SK-N-SH (cell line): ENCODE measurements around the gene PCNX1. TPM values are rescaled to one million over a fixed set of nuclear protein-coding genes. Genes with fewer than 3 reads are reported as not detected.
A peak's percentile ranks its signal among the peaks of the same experiment; 100 is the strongest.

Experiments used
- CTCF ChIA-PET: fragments of 300-600, 350-600 bp; formaldehyde crosslinking; extraction: SDS; loops from one replicate; lab custom pipeline; 2021; lab: Yijun Ruan, JAX
- POLR2A ChIA-PET: fragments of 350-600 bp; sonication (Branson Sonifier 250); formaldehyde crosslinking; extraction: SDS; loops from one replicate; lab custom pipeline; 2020; ENCODE audit warnings: antibody characterized with exemption, inconsistent platforms; lab: Yijun Ruan, JAX
- DNase-seq: peaks from one replicate; pipeline ENCODE4 v3.0.0; 2012
- H2AFZ ChIP-seq: fragments of 200-600 bp; sonication (generic); 2 replicates; pipeline ENCODE4 v1.8.1; 2016; ENCODE audit warnings: antibody characterized with exemption, mild to moderate bottlenecking, low read depth
- H3F3A ChIP-seq: fragments of 200-600 bp; sonication (generic); replicated peaks from 2 replicates; pipeline ENCODE3; 2016; ENCODE audit warnings: antibody characterized with exemption, mild to moderate bottlenecking; ENCODE audit not compliant: insufficient read depth
- H3K27ac ChIP-seq, 2 experiments: fragments of 200-500 bp in 1 of 2; fragments of 200-600 bp in 1 of 2; sonication (Bioruptor generic) in 1 of 2; sonication (generic), shearing (Covaris generic) in 1 of 2; 2 replicates each; pipeline versions ENCODE4 v1.5.1 to v1.6.1; 2014 to 2016; ENCODE audit warnings: low read depth in 2 of 2, inconsistent platforms in 1 of 2, low read length in 1 of 2, mild to moderate bottlenecking in 1 of 2, mixed read lengths in 1 of 2
- H3K27me3 ChIP-seq: fragments of 200-600 bp; sonication (generic), shearing (Covaris generic); 2 replicates; pipeline ENCODE4 v1.6.1; 2016; ENCODE audit warnings: mixed run types; ENCODE audit not compliant: insufficient read depth
- H3K36me3 ChIP-seq, 2 experiments: fragments of 200-500 bp in 1 of 2; fragments of 200-600 bp in 1 of 2; sonication (Bioruptor generic) in 1 of 2; sonication (generic) in 1 of 2; replicated peaks in 1 of 2; 2 replicates each; pipeline versions ENCODE3 to v1.5.1; 2014 to 2016; ENCODE audit warnings: low read length in 1 of 2, mild to moderate bottlenecking in 1 of 2; ENCODE audit not compliant: insufficient read depth in 2 of 2, control insufficient read depth in 1 of 2
- H3K4me1 ChIP-seq, 2 experiments: fragments of 200-500 bp in 1 of 2; fragments of 200-600 bp in 1 of 2; sonication (Bioruptor generic) in 1 of 2; sonication (generic), shearing (Covaris generic) in 1 of 2; 2 replicates each; pipeline versions ENCODE4 v1.5.1 to v1.6.1; 2014 to 2016; ENCODE audit warnings: low read depth in 1 of 2, low read length in 1 of 2, mixed run types in 1 of 2; ENCODE audit not compliant: insufficient read depth in 2 of 2, control insufficient read depth in 1 of 2
- H3K4me2 ChIP-seq: fragments of 200-600 bp; sonication (generic), shearing (Covaris generic); 2 replicates; pipeline ENCODE4 v1.6.1; 2017; ENCODE audit warnings: mixed run types
- H3K4me3 ChIP-seq, 2 experiments: fragments of 200-500 bp in 1 of 2; fragments of 200-600 bp in 1 of 2; sonication (Bioruptor generic) in 1 of 2; sonication (generic), shearing (Covaris generic) in 1 of 2; 2 replicates each; pipeline versions ENCODE4 v1.5.1 to v1.8.1; 2014 to 2016; ENCODE audit warnings: low read depth in 2 of 2, inconsistent platforms in 1 of 2, low read length in 1 of 2, mild to moderate bottlenecking in 1 of 2, mixed read lengths in 1 of 2, moderate library complexity in 1 of 2
- H3K79me2 ChIP-seq: fragments of 200-600 bp; sonication (generic); 2 replicates; pipeline ENCODE4 v1.8.1; 2017; ENCODE audit warnings: mild to moderate bottlenecking; ENCODE audit not compliant: insufficient read depth
- H3K9ac ChIP-seq: fragments of 200-600 bp; sonication (generic); 2 replicates; pipeline ENCODE4 v1.6.1; 2017; ENCODE audit warnings: mixed run types
- H3K9me2 ChIP-seq: fragments of 200-600 bp; sonication (generic); 2 replicates; pipeline ENCODE4 v1.6.1; 2017; ENCODE audit warnings: mixed run types
- H3K9me3 ChIP-seq: fragments of 200-600 bp; sonication (generic); 2 replicates; pipeline ENCODE4 v1.6.1; 2017; ENCODE audit warnings: mixed run types, mild to moderate bottlenecking, moderate library complexity
- H4K20me1 ChIP-seq: fragments of 200-600 bp; sonication (generic); 2 replicates; pipeline ENCODE4 v1.6.1; 2017; ENCODE audit warnings: mild to moderate bottlenecking, mixed run types; ENCODE audit not compliant: insufficient read depth
- EP300 ChIP-seq, 2 experiments: IDR thresholded peaks; 2 replicates each; pipeline versions ENCODE4 v1.4.0 to v1.6.1; 2012; ENCODE audit warnings: borderline replicate concordance in 1 of 2, low read depth in 1 of 2, low read length in 1 of 2
- EZH2phosphoT487 ChIP-seq: fragments of 200-600 bp; sonication (generic); IDR thresholded peaks from 2 replicates; pipeline ENCODE4 v1.6.1; 2017; ENCODE audit warnings: low read depth, mixed run types, mild to moderate bottlenecking, antibody characterized with exemption, moderate library complexity, borderline replicate concordance
- FOSL2 ChIP-seq: IDR thresholded peaks from 2 replicates; pipeline ENCODE4 v1.4.0; 2012; ENCODE audit warnings: low read depth, mild to moderate bottlenecking, moderate library complexity, borderline replicate concordance
- FOXM1 ChIP-seq: IDR thresholded peaks from 2 replicates; pipeline ENCODE4 v1.4.0; 2012; ENCODE audit warnings: low read depth, mild to moderate bottlenecking
- GABPA ChIP-seq: IDR thresholded peaks from 2 replicates; pipeline ENCODE4 v1.4.0; 2012; ENCODE audit warnings: low read depth, mild to moderate bottlenecking
- IRF3 ChIP-seq: fragments of 150-350 bp; IDR thresholded peaks from 2 replicates; pipeline ENCODE4 v1.6.1; 2016; ENCODE audit warnings: mild to moderate bottlenecking, low read depth, low read length
- MAX ChIP-seq: IDR thresholded peaks from 2 replicates; pipeline ENCODE4 v1.4.0; 2012; ENCODE audit warnings: low read depth
- MEF2A ChIP-seq: IDR thresholded peaks from 2 replicates; pipeline ENCODE4 v1.4.0; 2012; ENCODE audit warnings: low read depth, borderline replicate concordance
- NFIC ChIP-seq: IDR thresholded peaks from 2 replicates; pipeline ENCODE4 v1.4.0; 2012; ENCODE audit warnings: borderline replicate concordance
- NRF1 ChIP-seq: IDR thresholded peaks from 2 replicates; pipeline ENCODE4 v1.6.1; 2012; ENCODE audit warnings: low read depth, mild to moderate bottlenecking, low read length
- PBX3 ChIP-seq: IDR thresholded peaks from 2 replicates; pipeline ENCODE4; 2012
- POLR2AphosphoS5 ChIP-seq: IDR thresholded peaks from 2 replicates; pipeline ENCODE4 v1.6.1; 2012; ENCODE audit warnings: low read depth, low read length
- RAD21 ChIP-seq: IDR thresholded peaks from 2 replicates; pipeline ENCODE4 v1.6.1; 2012; ENCODE audit warnings: mild to moderate bottlenecking, low read length
- REST ChIP-seq: IDR thresholded peaks from 2 replicates; pipeline ENCODE4 v1.6.1; 2012; ENCODE audit warnings: mild to moderate bottlenecking, low read depth, low read length, moderate library complexity
- RFX5 ChIP-seq: IDR thresholded peaks from 2 replicates; pipeline ENCODE4 v1.6.1; 2012; ENCODE audit warnings: mild to moderate bottlenecking, improper control_type of control experiment, low read length
- RXRA ChIP-seq: IDR thresholded peaks from 2 replicates; pipeline ENCODE4 v1.4.0; 2012; ENCODE audit warnings: low read depth, mild to moderate bottlenecking, borderline replicate concordance
- SIN3A ChIP-seq: IDR thresholded peaks from 2 replicates; pipeline ENCODE4 v1.6.1; 2012; ENCODE audit warnings: low read depth, mild to moderate bottlenecking, low read length, moderate library complexity, borderline replicate concordance
- TCF12 ChIP-seq: IDR thresholded peaks from 2 replicates; pipeline ENCODE4 v1.4.0; 2012
- TEAD4 ChIP-seq: IDR thresholded peaks from 2 replicates; pipeline ENCODE4 v1.4.0; 2012; ENCODE audit warnings: mild to moderate bottlenecking, borderline replicate concordance; ENCODE audit not compliant: insufficient read depth
- ZBTB33 ChIP-seq: IDR thresholded peaks from 2 replicates; pipeline ENCODE4 v1.4.0; 2012; ENCODE audit warnings: low read depth, borderline replicate concordance
- WGBS: methylation state at CpG from one replicate; pipeline ENCODE4 v1.1.6; 2017; ENCODE audit warnings: low lambda C conversion rate; 5-methylcytosine and 5-hydroxymethylcytosine counted together
- polyA plus RNA-seq, 3 experiments: library from polyadenylated mRNA; depleted of rRNA; stranded (reverse); fragments of >200 nt; gene quantifications; 2 replicates each; pipeline ENCODE4 v1.2.3, GENCODE V29; 2012

Gene PCNX1
- polyA plus RNA-seq, 1 of the 3 experiments (the other 2 are of a cell fraction): 9.4 TPM

- WGBS: 84% methylated on average over 2 of the region's 2 CpGs
- no peaks in the 10 kb centered on the region for H3K9me3 ChIP-seq
- DNase-seq: no peak
- no peak overlapping the region for H3K4me3 ChIP-seq
- H2AFZ ChIP-seq: no peak overlapping the region
- no peaks in the 10 kb centered on the region for H3K9me2 ChIP-seq
- H3K4me1 ChIP-seq: peaks cover 5 to 25% of the 10 kb centered on the region in 2 experiments
- no peaks in the 10 kb centered on the region for H3K36me3 ChIP-seq
- H3K4me2 ChIP-seq: no peak overlapping the region
- peaks cover 10% of the 10 kb centered on the region for H4K20me1 ChIP-seq
- no peak overlapping the region for H3K9ac ChIP-seq
- H3F3A ChIP-seq: peaks cover 12% of the 10 kb centered on the region
- H3K27ac ChIP-seq: no peak overlapping the region
- H3K27me3 ChIP-seq: no peaks in the 10 kb centered on the region
- TF ChIP-seq RFX5 (no peak), IRF3 (no peak), EP300 (IDR thresholded peaks at IDR 0.05; ENCODE audit: borderline replicate concordance in 1 of 2, low read depth in 1 of 2, low read length in 1 of 2) (no peak), RXRA (no peak), TEAD4 (no peak), RAD21 (no peak), POLR2AphosphoS5 (no peak), FOSL2 (no peak), SIN3A (no peak), GABPA (no peak), NRF1 (no peak), TCF12 (no peak), NFIC (no peak), EZH2phosphoT487 (no peak)
- ChIA-PET CTCF (interaction anchor here (0.9 to 4.4 kb wide), 5 partner anchors 9 to 87 kb away, joined by 3 to 59 read pairs (median 7); no protein-coding TSS in a partner anchor), POLR2A (no interaction called here)
- H3K79me2 ChIP-seq: peaks cover 25% of the 10 kb centered on the region
These were observed 2.9 kb upstream of the PCNX1 start for GRCh38 chr14:70904373-70904772.

- 83% methylated on average over 9 of the region's 9 CpGs for WGBS
- Histone ChIP-seq H3K79me2 (peaks cover 32% of the 10 kb centered on the region), H3K4me1 (peaks cover 8 to 27% of the 10 kb centered on the region in 2 experiments), H3K4me2 (no peak overlapping the region), H3K27me3 (no peaks in the 10 kb centered on the region), H3K9ac (no peak overlapping the region), H3K27ac (0 out of 4 replicates have a peak overlapping the region, but pooled peaks of 1 of the 2 experiments have one; percentile 10), H4K20me1 (peaks cover 16% of the 10 kb centered on the region), H3F3A (peaks cover 12% of the 10 kb centered on the region), H3K9me3 (no peaks in the 10 kb centered on the region), H3K9me2 (no peaks in the 10 kb centered on the region), H2AFZ (no peak overlapping the region), H3K4me3 (no peak overlapping the region), H3K36me3 (no peaks in the 10 kb centered on the region)
- DNase-seq: no peak
- ChIA-PET CTCF (interaction anchor here (1.0 to 4.4 kb wide), 11 partner anchors 10 to 950 kb away, joined by 3 to 59 read pairs (median 11); no protein-coding TSS in a partner anchor), POLR2A (no interaction called here)
- TF ChIP-seq MAX: no peak
- TF ChIP-seq RXRA: no peak
- no peak for TF ChIP-seq EP300 (IDR thresholded peaks at IDR 0.05; ENCODE audit: borderline replicate concordance in 1 of 2, low read depth in 1 of 2, low read length in 1 of 2)
- TF ChIP-seq NFIC: no peak
- TF ChIP-seq SIN3A: no peak
- no peak for TF ChIP-seq REST
- no peak for TF ChIP-seq MEF2A
- no peak for TF ChIP-seq FOXM1
- TF ChIP-seq RAD21: no peak
- TF ChIP-seq ZBTB33: no peak
- TF ChIP-seq PBX3: no peak
- TF ChIP-seq NRF1: no peak
- no peak for TF ChIP-seq EZH2phosphoT487
These were observed 2.0 kb upstream of the PCNX1 start for GRCh38 chr14:70905301-70905700.
